HuH-7.5 (cell line): ENCODE results near the gene FGR.

Experiments
- DNase-seq: peaks from one replicate; pipeline ENCODE4 v3.0.0; 2011; ENCODE audit warnings: low spot score

Gene FGR

DNA sequence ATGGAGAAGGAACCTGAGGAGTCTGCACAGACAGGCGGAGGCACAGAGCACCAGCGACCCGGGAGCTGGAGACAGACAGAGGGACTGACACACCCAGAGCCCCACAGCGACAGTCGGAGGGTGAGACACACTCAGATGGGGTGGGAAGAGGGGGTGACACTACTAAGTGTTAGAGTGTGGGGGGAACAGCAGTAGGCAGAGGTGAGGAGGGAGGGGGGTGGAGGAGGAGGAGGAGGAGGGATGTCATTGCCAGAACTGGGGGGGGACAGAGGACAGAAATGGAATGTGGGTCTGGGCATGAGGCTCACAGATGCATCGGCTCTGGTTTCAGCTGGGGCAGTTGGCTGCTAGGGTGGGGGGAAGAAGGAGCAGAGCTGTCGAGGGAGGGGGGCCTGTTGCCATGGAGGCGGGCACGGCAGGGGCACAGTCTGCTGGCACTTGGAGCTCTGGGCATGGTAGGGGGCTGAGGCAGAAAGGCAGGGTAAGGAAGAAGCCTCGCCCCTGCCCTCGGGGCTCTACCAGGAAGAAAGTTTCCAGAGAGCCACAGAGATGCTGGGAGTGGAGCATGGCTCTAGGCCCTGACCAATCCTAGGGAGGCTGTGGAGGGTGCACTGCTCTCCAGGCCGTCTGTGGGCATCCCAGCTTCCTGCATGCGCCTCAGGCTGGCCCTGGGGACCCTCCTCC lies 68.4 kb downstream of the FGR start:
- DNase-seq, result no peak

- DNase-seq, result no peak
Observed at GRCh38 chr1:27564710-27565649, 70.0 kb downstream of the FGR start.

- DNase-seq, result peak; percentile 88
Observed at GRCh38 chr1:27563591-27564471, 71.2 kb downstream of the FGR start.

GRCh38 chr1:27563341-27563590 lies 71.7 kb downstream of the FGR start:
- DNase-seq, result no peak

GRCh38 chr1:27562534-27563340 lies 72.2 kb downstream of the FGR start:
- DNase-seq, result no peak
